Activated effector memory CD4-positive, alpha-beta T cell treated with Interleukin-2 at 50 U/mL for 16 hours (primary cell): ENCODE measurements around the gene PLIN5.

Experiments used
- DNase-seq: peaks from one replicate; pipeline ENCODE4 v3.0.0-alpha.2; 2020

The PLIN5 gene

DNA sequence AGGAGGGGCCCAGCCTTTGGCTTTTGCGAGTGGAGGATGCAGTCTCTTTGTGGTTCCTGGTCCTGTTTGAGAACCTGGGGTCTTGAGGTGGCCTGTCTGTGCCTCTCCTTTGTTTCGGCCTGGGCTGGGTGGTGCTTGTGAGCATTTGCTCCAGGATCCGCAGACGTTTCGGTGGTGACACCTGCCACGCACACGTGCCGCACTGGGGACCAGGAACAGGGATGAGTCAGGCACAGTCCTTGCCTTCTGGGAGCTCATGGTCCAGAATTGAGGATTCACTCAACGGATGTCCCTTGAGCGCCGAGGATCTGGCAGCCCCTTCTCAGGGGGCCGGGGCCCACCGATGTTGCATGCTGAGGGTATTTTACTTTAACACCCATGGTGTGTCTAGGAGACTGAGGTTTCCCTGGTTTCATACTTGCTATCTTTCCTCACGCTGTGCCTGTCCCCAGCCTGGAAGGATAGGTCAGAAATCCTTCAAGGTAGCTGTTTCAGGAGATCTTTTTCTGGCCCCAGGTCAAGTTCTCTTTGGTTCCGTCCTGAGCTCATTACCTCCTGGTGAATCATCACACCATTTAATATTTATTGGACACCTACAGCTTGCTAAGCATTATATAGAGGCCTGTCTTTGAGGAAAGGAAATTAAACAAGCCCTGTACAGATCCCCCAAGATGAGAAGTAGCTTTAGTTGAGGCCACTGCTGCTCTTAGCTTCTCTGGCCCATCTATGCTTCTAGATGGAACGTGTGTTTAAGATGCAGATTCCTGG lies 57.8 kb downstream of the PLIN5 start:
- DNase-seq: no peak

DNA sequence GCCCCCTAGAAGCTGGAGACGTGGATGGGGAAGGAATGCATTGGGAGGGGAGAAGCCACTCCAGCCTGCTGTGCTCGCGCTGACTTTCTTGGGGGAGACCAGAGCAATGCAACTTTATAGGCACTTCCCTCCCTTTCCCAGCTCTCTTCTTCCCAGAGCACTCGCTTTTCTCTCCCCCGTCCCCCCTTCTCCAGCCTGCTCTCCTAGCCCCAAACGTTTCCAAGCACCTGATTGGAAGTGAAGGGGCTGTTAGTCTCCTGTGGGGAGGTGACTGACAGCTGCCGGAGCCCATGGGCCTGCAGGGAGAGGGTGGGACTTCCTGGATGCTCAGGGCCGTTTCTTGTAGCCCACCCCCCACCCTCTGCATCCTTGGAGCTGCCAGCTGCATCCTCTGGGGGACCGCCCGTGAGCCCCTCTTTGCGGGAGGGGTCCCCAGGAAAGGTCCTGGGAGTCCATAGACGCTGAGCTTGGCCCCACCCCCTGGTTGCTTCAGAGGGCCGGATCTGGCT lies 60.5 kb downstream of the PLIN5 start:
- DNase-seq: no peak

DNA sequence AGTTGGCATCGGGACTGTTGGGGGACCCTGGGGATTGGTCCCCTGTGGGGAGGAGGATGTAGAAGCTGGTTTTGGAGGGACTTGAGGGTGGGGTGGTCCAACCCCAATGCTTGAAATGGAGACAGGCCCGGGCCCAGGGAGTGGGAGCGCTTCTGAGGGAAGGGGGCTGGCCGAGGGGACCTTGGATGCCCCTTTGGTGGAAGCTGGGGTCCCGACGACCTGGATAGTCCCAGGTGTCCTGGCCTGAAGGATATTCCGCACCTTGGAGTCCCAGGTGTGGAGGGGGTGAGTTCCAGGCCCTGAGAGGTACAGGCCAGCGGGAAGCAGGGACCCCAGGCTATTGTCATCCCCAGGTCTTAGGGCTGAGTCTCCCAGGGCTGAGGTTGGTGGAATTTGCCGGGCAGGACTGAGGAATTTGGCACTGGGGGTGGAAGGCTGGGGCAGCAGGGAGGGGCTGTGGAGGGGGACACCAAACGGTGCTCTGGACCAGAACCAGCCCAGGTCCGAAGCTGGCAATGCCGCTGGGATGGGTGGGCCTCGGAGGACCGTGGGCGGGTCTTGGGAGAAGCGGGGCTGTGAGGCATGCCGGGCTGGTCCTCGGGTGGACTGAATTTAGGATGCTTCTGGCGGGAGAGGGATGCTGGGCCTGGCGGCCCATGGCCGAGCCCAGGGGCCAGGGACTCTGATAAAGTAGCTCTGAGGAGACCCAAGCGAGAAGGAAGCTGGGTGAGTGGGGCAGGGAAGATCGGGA lies 61.1 kb downstream of the PLIN5 start:
- no peak for DNase-seq

DNA sequence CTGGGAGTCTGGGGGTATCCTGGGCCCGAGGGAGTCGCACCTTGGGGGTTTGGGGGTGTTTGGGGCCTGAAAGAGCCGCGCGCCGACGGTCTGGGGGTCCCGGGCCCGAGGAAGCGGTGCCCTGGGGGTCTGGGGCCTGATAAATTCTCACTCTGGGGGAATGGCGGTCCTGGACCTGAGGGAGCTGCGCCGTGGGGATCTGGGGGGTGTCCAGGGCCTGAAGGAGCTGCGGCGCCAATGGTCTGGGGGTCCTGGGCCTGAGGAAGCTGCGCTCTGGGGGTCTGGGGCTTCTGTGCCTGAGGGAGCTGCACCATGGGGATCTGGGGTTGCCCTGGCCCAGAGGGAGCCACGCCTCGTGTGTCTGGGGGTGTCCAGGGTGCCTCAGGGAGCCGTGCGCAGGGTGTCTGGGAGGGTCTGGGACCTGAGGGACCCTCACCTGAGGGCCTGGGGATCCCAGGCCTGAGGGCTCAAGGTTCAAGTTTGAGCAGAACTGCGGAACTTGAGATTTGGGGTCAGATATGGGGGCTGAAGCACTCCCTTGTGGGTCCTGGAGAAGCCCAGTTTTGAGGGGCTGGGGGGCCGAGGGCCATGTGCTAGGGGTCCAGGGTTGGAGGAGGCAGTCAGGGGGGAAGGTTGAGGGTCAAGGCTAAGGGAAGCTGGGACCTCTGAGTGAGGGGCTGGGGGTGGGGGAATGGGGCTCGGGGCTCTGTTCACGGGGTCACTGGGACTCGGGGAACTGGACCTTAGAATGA lies 61.8 kb downstream of the PLIN5 start:
- DNase-seq: no peak
